GM21367 (cell line): Measurements from ENCODE around the gene MADD.

ENCODE experiments used
- ATAC-seq: cut with Tn5 transposase; IDR thresholded peaks from one replicate; pipeline ENCODE4 v1.9.1; 2021; ENCODE audit not compliant: unreplicated experiment

The MADD gene

DNA sequence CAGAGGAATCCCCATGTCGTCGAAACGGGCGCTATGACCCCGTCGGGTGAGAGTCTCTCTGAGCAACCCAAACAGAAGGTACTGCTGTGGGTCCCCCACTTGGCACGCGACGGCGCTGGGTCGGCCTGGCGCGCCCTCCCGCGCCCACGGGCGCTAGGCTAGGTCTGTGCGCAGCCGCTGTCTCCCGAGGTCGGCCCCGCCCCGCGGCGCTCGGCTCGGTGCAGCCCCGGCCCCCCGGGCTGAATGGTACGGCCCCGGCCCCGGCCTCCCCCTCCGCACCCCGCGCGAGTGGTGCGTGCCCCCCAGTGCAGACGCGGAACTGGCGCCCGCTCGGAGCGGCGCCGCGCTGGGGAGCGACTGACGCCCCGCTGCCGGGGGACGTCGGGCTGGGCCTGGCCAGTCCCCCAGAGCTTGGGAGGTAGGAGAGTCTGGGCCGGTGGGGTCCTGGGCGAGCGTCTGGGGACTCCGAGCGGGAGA is at the start of gene MADD:
MADD (plus strand) TSS at position 305 of the 477 bp plus-strand sequence.
- peak; percentile 64 for ATAC-seq

DNA sequence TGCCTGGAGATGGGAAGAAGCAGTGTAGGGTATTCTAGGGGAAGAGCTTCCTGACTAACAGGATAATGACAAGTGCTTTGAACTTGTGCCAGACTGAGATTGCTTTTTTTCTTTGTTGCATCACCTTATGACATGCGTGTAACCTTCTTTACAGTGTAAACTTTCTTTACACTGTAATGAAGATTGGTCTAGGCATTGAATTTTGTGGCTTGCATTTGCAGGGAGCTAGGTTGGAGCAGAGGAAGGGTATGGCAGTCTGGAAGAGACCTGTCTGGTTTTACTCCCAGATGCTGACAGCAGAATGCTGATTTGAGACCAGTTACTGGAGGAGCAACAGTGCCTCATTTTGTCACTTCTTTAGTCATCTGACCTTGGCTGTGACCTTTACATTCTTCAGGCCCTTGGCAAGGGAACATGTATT is 49.5 kb upstream of the MADD start:
- ATAC-seq, result no peak

DNA sequence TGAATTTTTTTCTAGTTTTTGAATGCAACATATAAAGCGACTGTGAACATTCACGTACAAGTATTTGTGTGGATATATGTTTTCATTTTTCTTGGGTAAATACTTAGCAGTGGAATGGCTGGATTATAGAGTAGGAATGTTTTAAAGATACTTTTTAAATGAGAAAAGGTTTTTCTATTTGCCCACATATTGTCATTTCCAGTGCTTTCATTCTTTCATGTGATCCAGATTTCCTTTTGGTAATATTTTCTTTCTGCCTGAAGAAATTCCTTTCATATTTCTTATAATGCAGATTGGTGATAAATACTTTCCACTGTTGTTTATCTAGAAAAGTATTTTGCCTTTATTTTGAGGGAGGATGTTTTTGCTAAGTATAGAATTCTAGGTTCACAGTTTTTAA is 47.2 kb upstream of the MADD start:
- no peak for ATAC-seq

- ATAC-seq, result peak; percentile 82
These were observed 44.2 kb upstream of the MADD start for GRCh38 chr11:47225552-47226400.

DNA sequence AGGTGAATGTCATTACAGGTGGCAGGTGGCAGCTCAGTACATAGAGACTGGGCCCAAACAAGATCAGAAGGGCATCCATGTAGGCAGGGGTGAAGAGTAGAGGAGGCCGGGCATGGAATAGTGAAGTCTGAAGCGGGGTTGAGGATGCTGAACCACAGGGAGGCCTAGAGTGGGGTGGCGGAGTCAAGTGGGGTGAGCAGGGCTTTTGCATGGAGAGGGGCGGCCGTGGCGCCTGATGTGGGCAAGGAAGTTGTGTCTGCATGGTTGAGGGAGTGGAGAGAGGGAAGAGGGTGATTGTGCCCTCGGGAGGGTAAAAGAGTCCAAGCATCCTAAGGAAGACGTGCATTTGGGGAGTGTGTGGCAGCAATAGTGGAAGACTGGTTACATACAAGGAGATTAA is 40.8 kb upstream of the MADD start:
- no peak for ATAC-seq

DNA sequence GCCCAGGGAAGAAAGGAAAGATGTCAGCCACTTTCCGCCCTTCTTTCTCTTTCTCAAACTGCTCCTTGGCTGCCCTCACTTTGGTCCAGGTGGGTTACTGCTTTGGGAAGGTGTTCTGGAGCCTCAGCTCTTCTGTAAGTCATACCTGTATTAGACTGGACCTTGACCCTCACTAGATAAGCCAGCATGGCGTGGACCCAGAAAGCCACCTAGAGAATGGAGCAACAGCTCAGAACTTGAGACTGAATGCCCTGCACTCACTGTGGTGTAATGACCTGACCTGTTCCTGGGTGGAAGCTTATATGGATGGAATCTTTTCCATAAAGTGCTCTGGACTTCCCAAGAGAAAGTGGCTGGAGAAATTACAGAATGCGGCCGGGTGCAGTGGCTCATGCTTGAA is 36.9 kb upstream of the MADD start:
- no peak for ATAC-seq

DNA sequence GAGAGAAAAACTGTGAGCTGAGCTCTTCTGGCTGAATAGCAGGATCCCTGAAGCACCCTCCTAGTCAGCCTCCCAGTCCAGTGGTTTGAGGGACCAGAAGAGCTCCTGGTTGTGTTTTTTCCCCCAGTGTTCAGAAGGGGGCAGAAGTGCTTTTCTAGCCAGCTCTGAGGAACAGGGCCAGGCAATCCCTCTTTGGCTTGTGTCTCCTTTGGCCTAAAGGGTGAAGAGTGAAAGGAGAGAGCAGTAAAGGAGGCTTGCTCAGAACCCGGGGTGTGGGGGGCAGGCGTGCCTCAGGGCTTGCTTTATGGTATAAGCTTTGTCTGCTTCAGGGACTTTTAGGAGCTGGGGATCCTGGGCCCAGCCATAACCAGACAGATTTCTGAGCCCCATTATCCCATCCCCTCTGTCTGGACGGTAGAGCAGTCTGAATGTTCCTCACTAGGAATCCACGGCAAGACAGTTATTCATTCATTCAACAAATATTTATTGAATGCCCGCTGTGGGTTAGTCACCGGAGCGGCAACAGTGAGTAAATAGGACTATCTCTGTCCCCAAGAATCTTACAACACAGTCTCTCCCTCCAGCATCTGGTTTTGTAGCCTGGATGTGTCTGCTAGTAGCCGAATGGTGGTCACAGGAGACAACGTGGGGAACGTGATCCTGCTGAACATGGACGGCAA is 35.8 kb upstream of the MADD start:
- ATAC-seq, result no peak

- ATAC-seq, result no peak
These were observed 35.2 kb upstream of the MADD start for GRCh38 chr11:47234669-47235100.

GRCh38 chr11:47235163-47235562 is 34.8 kb upstream of the MADD start:
- ATAC-seq, result no peak

GRCh38 chr11:47236482-47236881 is 33.5 kb upstream of the MADD start:
- ATAC-seq, result no peak

DNA sequence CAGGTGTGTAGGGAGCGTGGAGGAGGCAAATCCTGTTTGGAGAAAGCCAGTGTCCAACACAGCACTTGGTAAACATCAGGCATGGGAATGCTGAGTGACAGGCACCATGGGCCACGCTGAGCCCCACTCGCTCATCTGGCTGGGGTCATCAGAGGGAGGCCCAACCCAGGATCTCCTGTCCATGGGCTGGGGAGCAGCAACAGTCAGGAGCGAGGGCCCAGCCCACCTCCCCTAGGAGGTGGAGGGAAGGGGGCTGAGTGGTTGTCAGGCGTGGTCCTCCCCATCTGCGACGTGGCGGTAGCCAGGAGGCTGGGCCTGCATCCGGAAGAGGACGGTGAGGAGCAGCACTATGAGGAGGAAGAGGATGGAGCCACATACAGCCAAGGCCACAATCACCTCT is 30.1 kb upstream of the MADD start:
- ATAC-seq, result no peak

DNA sequence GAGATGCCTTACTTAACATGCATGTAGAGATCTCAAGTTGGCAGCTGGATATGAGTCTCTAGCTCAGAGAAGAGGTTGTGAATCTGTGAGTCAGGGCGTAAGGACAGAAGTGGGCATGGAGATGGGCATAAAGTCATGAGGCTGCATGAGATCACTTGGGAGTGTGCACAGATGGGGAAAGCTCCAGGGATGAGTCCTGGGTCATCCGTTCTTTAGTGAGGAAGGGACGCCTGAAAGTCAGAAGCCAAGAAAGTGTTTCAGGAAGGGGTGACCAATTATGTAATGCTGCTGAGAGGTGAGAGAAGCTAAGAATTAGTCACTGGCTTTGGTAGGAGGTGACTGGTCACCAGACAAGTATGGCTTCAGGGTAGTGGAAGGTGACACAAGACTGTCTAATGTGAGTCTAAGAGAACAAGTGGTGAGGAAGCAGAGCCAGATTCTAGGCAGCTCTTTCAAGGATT is 28.1 kb upstream of the MADD start:
- ATAC-seq, result no peak

DNA sequence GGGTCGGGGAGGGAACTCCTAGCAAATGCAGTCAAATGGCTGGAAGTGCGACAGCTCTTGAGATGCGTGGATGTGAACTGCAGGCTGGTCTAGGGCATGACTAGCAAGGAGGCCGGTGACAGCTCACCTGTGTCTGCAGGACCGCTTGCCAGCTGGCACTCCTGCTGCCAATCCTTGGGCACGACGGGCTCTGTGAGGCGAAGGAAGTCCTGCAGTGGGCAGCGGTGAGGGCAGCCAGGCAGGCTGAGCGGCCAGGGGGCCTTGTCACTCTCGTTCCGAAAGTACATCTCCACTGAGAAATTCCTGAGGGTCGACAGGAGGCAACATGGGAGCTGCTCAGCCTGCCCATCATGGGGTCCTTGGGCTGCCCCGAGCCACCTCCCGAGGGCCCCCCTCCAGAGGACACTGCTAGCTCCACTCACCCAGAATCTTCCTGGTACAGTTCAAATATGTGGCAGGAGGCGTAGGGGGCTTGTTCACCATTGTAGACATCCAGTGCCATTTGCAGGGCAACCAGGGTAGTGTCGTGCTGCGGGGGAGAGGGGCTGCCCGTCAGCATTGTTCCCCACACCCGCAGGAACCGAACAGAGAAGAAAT is 27.2 kb upstream of the MADD start:
- ATAC-seq, result no peak

GRCh38 chr11:47243454-47243853 is 26.5 kb upstream of the MADD start:
- no peak for ATAC-seq

DNA sequence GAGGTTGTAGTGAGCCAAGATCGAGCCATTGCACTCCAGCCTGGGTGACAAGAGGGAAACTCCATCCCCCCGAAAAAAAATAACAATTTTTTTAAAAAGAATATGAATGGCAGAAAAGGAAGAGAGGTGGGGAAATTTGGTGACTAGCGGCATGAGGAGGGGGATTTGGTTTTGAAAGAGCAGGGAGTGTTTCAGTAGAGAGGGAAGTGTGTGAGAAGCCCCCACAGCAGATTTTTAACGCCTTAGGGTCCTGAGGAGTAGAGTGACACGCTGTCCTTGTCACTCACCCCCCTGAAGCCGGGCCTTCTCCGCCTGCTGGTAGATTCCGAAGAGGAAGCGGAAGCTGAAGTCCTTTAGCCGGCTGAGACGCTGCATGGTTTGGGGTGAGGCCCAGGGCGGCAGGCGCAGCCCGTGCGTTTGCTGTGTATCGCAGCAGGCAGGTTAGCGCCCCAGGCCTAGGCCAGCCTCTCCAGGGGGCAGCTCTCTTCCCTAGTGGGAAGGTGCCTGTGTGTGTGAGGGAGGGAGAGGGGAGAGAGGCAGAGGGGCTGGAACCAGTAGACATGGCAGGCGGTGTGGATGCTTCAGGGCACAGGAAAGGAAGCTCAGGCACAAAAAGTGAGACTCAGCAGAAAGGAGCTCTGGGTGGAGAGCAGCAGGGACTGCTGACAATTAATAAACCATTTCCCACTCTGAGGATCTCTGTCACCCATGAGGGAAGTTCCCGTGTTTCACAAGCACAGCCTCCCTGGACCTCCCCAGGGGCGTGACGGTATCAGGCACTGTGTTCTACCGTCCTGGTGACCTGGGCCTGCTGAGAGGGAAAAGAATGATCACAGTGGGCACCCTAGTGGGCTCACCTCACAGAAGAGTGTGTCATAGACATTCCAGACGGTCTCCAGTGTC is 25.2 kb upstream of the MADD start:
- no peak for ATAC-seq

DNA sequence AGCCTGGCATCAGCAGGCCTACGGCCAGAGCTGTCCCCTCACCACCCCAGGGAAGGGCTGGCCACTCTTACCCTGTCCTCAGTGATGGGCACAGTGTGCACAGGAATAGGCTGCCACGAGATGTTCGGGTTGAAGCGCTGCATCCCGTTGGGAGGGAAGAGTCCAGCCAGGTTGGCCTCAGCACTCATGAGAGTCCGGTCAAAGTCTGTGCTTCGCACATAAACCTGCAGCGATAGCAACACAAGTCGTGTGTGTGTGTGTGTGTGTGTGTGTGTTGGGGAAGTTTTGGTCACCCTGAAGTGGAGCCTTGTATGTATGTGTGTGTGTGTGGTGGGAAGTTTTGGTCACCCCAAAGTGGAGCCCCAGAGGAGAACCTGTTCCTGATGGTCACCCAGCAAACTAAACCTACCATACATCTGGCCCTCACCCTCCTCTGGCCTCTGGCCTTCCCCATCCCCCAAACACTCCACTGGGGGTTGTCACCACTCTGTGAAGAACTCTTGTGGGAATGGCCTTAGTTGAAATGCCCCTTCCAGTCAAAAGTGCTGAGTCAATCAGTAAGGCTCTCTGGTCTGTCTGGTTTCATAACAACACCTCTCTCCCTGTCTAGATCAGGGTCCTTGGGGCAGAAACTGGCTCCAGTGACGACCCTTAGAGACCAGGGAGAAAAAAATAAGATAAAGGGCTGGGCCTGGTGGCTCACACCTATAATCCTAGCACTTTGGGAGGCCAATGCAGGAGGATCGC is 24.1 kb upstream of the MADD start:
- ATAC-seq, result no peak

GRCh38 chr11:47247502-47247901 is 22.4 kb upstream of the MADD start:
- no peak for ATAC-seq

GRCh38 chr11:47248304-47248663 is 21.6 kb upstream of the MADD start:
- peak; percentile 22 for ATAC-seq

GRCh38 chr11:47248664-47249377 is 21.1 kb upstream of the MADD start, which contains the start of gene ACP2:
Gene ACP2, minus strand, starts transcription at chr11:47248814. Its CDS starts 25 bp downstream, at chr11:47248789.
- peak; percentile 81 for ATAC-seq
